Tibial nerve (tissue), 4 donors: ENCODE measurements around the gene KCNJ6.

Experiments used
- CTCF ChIP-seq, 5 experiments: fragments of 200-600 bp in 3 of 5; fragments of 450-650 bp in 2 of 5; sonication (generic) in 3 of 5; IDR thresholded peaks; one replicate each; pipeline ENCODE4 v1.5.1; 2016 to 2019; ENCODE audit warnings: antibody characterized with exemption in 5 of 5, mild to moderate bottlenecking in 3 of 5, moderate library complexity in 2 of 5
- EP300 ChIP-seq, 2 donors: sonication (generic); formaldehyde crosslinking; IDR thresholded peaks; one replicate each; pipeline ENCODE4 v1.6.1; 2017; ENCODE audit warnings: antibody characterized with exemption in 2 of 2, mild to moderate bottlenecking in 1 of 2
- POLR2A ChIP-seq, 2 donors: fragments of 450-650 bp; IDR thresholded peaks; one replicate each; pipeline ENCODE4 v1.6.1; 2017; ENCODE audit warnings: antibody characterized with exemption in 2 of 2, mild to moderate bottlenecking in 2 of 2, moderate library complexity in 2 of 2

GRCh38 chr21:37817242-37817641 is 99.0 kb downstream of the KCNJ6 start:
- no peak for TF ChIP-seq CTCF (IDR thresholded peaks at IDR 0.05)
- no peak for TF ChIP-seq EP300 (IDR thresholded peaks at IDR 0.05)
- no peak for TF ChIP-seq POLR2A (IDR thresholded peaks at IDR 0.05)
